ENCODE results near the gene GPR161.

- TF ChIP-seq CTCF (IDR thresholded peaks at IDR 0.05) (no peak), EP300 (IDR thresholded peaks at IDR 0.05) (no peak)
Measured at GRCh38 chr1:168102487-168102886, 34.2 kb downstream of the GPR161 start.
